Astrocyte (in vitro differentiated cells and primary cell): ENCODE results near the gene ASH1L. TPM values are rescaled to one million over a fixed set of nuclear protein-coding genes. Genes with fewer than 3 reads are reported as not detected.

Experiments used
- microRNA-seq: library from miRNA; unstranded; fragments of <30 nt; microRNA quantifications from one replicate; pipeline ENCODE4 v1.2.0, GENCODE V29; 2020
- total RNA-seq: library from RNA; stranded (reverse); gene quantifications from 2 replicates; pipeline ENCODE4 v1.2.1, GENCODE V29; 2021

The ASH1L gene
- total RNA-seq, 1 donor from 2014 or later = 31.1 TPM

Small RNAs within 50 kb of the gene (microRNA-seq; reads per million reads assigned to microRNA genes)
- gene MIR555 = not detected

Other genes with a start within 250 kb of the ASH1L start
- gene RUSC1, start 241.9 kb downstream of the ASH1L start, total RNA-seq = 48.0 and 48.7 TPM in 2 replicates
- 41.5 and 45.1 TPM in 2 replicates for gene MSTO1, start 47.4 kb upstream of the ASH1L start, total RNA-seq
- 40.0 and 42.3 TPM in 2 replicates for gene YY1AP1, start 126.0 kb upstream of the ASH1L start, total RNA-seq
- gene DAP3, start 126.3 kb upstream of the ASH1L start, total RNA-seq = 101 and 108 TPM in 2 replicates